Measurements from ENCODE around the gene MYO7B. TPM values are rescaled to one million over a fixed set of nuclear protein-coding genes. Genes with fewer than 3 reads are reported as not detected.

MYO7B gene
- polyA plus RNA-seq, 1 of the 3 experiments (the other 2 are of a cell fraction) = 0.08 TPM

DNA sequence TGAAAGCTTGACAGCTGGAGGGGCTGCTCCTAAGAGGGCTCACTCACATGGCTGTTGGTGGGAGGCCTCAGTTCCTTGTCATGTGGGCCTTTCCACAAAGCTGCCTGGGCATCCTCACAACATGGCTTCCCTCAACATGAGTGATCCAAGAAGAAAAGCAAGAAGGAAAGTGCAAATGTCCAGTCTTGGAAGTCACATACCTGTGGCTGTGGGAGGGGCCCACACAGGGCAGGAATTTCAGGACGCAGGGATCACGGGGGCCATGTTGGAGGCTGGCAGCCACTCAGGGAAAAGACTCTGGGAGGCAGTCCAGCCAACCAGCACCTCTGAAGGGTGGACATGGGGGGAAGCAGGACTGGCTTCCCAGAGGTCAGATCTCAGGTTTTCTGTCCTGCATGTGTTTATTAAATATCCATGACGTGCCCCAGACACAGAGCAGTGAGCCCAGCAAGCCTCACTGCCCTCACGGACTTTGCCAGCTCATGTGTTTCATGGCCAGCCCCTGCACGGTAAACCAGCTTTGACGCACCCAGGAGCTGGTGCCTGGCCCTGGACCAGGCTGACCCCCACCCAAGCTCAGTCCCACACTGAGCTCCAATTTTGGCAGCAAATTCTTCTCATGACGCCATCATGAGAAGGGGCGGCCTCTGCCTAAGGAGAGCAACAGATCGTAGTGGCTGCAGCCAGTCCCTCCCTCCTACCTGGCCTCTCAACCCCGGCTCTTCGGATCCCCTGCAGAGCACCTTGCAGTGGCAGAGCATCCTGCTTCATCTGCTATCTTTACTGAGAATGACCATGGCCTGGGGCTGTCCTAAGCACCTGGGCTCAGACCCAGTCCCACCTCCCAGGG, 75.8 kb downstream of the MYO7B start:
- Histone ChIP-seq H3K9me3 (no peaks in the 10 kb centered on the region; the same call in 1 of the 2 replicates), H3K36me3 (replicated peaks in 1 of 2; ENCODE audit: control insufficient read depth in 1 of 2, insufficient read depth in 2 of 2, low read length in 1 of 2) (no peaks in the 10 kb centered on the region), H3F3A (replicated peaks; ENCODE audit: insufficient read depth) (no peaks in the 10 kb centered on the region), H3K9ac (no peak overlapping the region), H3K27me3 (ENCODE audit: insufficient read depth) (no peaks in the 10 kb centered on the region), H4K20me1 (ENCODE audit: insufficient read depth) (no peaks in the 10 kb centered on the region), H3K4me1 (ENCODE audit: control insufficient read depth in 1 of 2, insufficient read depth in 2 of 2, low read depth in 1 of 2, low read length in 1 of 2) (no peaks in the 10 kb centered on the region; a peak in 1 of 4 replicates), H3K9me2 (no peaks in the 10 kb centered on the region), H3K4me3 (ENCODE audit: low read depth in 2 of 2, low read length in 1 of 2) (no peak overlapping the region), H3K79me2 (ENCODE audit: insufficient read depth) (no peaks in the 10 kb centered on the region), H3K27ac (ENCODE audit: low read depth in 2 of 2, low read length in 1 of 2) (no peak overlapping the region), H2AFZ (ENCODE audit: low read depth) (no peak overlapping the region), H3K4me2 (no peak overlapping the region)
- ChIA-PET CTCF (interaction anchor here (1.4 to 2.6 kb wide), 2 partner anchors 20 to 39 kb away, joined by 4 to 13 read pairs; no protein-coding TSS in a partner anchor), POLR2A (no interaction called here)
- no peak for DNase-seq
- 47% methylated on average over 9 of the region's 11 CpGs for WGBS (ENCODE audit: low lambda C conversion rate)
- TF ChIP-seq CTCF (IDR thresholded peaks at IDR 0.05) (no peak), MEF2A (IDR thresholded peaks at IDR 0.05; ENCODE audit: borderline replicate concordance, low read depth) (no peak), SMC3 (IDR thresholded peaks at IDR 0.05; ENCODE audit: low read depth, low read length) (no peak), TAF1 (IDR thresholded peaks at IDR 0.05; ENCODE audit: borderline replicate concordance, low read depth, low read length) (no peak), SIN3A (IDR thresholded peaks at IDR 0.05; ENCODE audit: borderline replicate concordance, low read depth, low read length) (no peak), NRF1 (IDR thresholded peaks at IDR 0.05; ENCODE audit: low read depth, low read length) (no peak), GABPA (IDR thresholded peaks at IDR 0.05; ENCODE audit: low read depth) (no peak), TCF12 (IDR thresholded peaks at IDR 0.05) (no peak), RCOR1 (IDR thresholded peaks at IDR 0.05; ENCODE audit: low read length) (no peak), ELF1 (IDR thresholded peaks at IDR 0.05) (no peak), RAD21 (IDR thresholded peaks at IDR 0.05; ENCODE audit: low read length) (no peak), RXRA (IDR thresholded peaks at IDR 0.05; ENCODE audit: borderline replicate concordance, low read depth) (no peak), NFIC (IDR thresholded peaks at IDR 0.05; ENCODE audit: borderline replicate concordance) (no peak), FOSL2 (IDR thresholded peaks at IDR 0.05; ENCODE audit: borderline replicate concordance, low read depth) (no peak), CHD2 (IDR thresholded peaks at IDR 0.05; ENCODE audit: low read length, partially characterized antibody) (no peak), FOXJ3 (CRISPR knock-in tag; IDR thresholded peaks at IDR 0.05) (no peak), RFX5 (IDR thresholded peaks at IDR 0.05; ENCODE audit: low read length) (no peak), IRF3 (IDR thresholded peaks at IDR 0.05; ENCODE audit: low read depth, low read length) (no peak)
- TF ChIP-seq, protein P1, sequence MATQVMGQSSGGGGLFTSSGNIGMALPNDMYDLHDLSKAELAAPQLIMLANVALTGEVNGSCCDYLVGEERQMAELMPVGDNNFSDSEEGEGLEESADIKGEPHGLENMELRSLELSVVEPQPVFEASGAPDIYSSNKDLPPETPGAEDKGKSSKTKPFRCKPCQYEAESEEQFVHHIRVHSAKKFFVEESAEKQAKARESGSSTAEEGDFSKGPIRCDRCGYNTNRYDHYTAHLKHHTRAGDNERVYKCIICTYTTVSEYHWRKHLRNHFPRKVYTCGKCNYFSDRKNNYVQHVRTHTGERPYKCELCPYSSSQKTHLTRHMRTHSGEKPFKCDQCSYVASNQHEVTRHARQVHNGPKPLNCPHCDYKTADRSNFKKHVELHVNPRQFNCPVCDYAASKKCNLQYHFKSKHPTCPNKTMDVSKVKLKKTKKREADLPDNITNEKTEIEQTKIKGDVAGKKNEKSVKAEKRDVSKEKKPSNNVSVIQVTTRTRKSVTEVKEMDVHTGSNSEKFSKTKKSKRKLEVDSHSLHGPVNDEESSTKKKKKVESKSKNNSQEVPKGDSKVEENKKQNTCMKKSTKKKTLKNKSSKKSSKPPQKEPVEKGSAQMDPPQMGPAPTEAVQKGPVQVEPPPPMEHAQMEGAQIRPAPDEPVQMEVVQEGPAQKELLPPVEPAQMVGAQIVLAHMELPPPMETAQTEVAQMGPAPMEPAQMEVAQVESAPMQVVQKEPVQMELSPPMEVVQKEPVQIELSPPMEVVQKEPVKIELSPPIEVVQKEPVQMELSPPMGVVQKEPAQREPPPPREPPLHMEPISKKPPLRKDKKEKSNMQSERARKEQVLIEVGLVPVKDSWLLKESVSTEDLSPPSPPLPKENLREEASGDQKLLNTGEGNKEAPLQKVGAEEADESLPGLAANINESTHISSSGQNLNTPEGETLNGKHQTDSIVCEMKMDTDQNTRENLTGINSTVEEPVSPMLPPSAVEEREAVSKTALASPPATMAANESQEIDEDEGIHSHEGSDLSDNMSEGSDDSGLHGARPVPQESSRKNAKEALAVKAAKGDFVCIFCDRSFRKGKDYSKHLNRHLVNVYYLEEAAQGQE (IDR thresholded peaks at IDR 0.05; ENCODE audit: low read depth, low read length) = no peak
- TF ChIP-seq, protein P2, sequence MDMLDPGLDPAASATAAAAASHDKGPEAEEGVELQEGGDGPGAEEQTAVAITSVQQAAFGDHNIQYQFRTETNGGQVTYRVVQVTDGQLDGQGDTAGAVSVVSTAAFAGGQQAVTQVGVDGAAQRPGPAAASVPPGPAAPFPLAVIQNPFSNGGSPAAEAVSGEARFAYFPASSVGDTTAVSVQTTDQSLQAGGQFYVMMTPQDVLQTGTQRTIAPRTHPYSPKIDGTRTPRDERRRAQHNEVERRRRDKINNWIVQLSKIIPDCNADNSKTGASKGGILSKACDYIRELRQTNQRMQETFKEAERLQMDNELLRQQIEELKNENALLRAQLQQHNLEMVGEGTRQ (IDR thresholded peaks at IDR 0.05; ENCODE audit: borderline replicate concordance, low read depth, low read length) = no peak
